A549 (cell line): ENCODE data around the gene TMEM240. TPM values are rescaled to one million over a fixed set of nuclear protein-coding genes. Genes with fewer than 3 reads are reported as not detected.

Source experiments
- ATAC-seq, 2 experiments: fragments of 200-7000 bp in 1 of 2; fragments of >200 bp in 1 of 2; cut with Nextera tagmentation in 1 of 2; cut with Tn5 transposase in 1 of 2; 3 replicates each; pipeline versions ENCODE4 v1.8.0 to v1.9.1; 2018 to 2020; ENCODE audit warnings: mild to moderate bottlenecking in 1 of 2, moderate library complexity in 1 of 2
- CTCF ChIA-PET: fragments of 300-600 bp; sonication (Branson Sonifier 250); formaldehyde crosslinking; extraction: SDS; loops from one replicate; lab custom pipeline; 2021; ENCODE audit warnings: antibody characterized with exemption, inconsistent platforms; lab: Yijun Ruan, JAX
- POLR2A ChIA-PET: fragments of 350-600 bp; formaldehyde crosslinking; extraction: SDS; loops from one replicate; lab custom pipeline; 2021; ENCODE audit warnings: antibody characterized with exemption, inconsistent platforms; lab: Yijun Ruan, JAX
- DNase-seq, 2 experiments: peaks; one replicate each; pipeline versions ENCODE4 v3.0.0 to v3.0.0-alpha.2; 2011 to 2016; ENCODE audit warnings: low read depth in 1 of 2, low spot score in 1 of 2
- FAIRE-seq: peaks from 2 replicates; lab custom pipeline; 2011; peaks lifted over from hg19 to GRCh38; lab: Jason Lieb, UNC
- H3K27ac ChIP-seq, 2 experiments: fragments of >200 bp; sonication (Bioruptor Twin); formaldehyde crosslinking; 3 replicates each; pipeline ENCODE4 v1.5.1; 2016 to 2017
- H3K4me1 ChIP-seq: fragments of >200 bp; sonication (Bioruptor Twin); formaldehyde crosslinking; 3 replicates; pipeline ENCODE4 v1.6.1; 2016
- H3K4me2 ChIP-seq: fragments of >200 bp; sonication (Bioruptor Twin); formaldehyde crosslinking; 3 replicates; pipeline ENCODE4 v1.6.1; 2016
- H3K4me3 ChIP-seq: fragments of >200 bp; sonication (Bioruptor Twin); formaldehyde crosslinking; 3 replicates; pipeline ENCODE4 v1.5.1; 2016
- H3K9me3 ChIP-seq: fragments of >200 bp; sonication (Bioruptor Twin); formaldehyde crosslinking; 3 replicates; pipeline ENCODE4 v1.6.1; 2016
- CBX8 ChIP-seq: fragments of 200-600 bp; sonication (generic); IDR thresholded peaks from 2 replicates; pipeline ENCODE4 v1.6.1; 2016
- CEBPB ChIP-seq, 2 experiments: fragments of >200 bp in 1 of 2; sonication (Bioruptor Twin) in 1 of 2; formaldehyde crosslinking in 1 of 2; IDR thresholded peaks; 2 replicates each; pipeline ENCODE4 v1.6.1; 2012 to 2016
- CHD2 ChIP-seq: fragments of 150-350 bp; IDR thresholded peaks from 2 replicates; pipeline ENCODE4 v1.6.1; 2014; ENCODE audit warnings: low read length; ENCODE audit not compliant: partially characterized antibody
- EHMT2 ChIP-seq: fragments of 200-600 bp; sonication (generic); IDR thresholded peaks from 2 replicates; pipeline ENCODE4 v1.6.1; 2016; ENCODE audit warnings: antibody characterized with exemption, low read depth, mild to moderate bottlenecking, moderate library complexity
- ESRRA ChIP-seq: fragments of 150-350 bp; IDR thresholded peaks from 2 replicates; pipeline ENCODE4 v1.6.1; 2014; ENCODE audit warnings: mild to moderate bottlenecking, low read length, borderline replicate concordance
- FOSB ChIP-seq: fragments of 250-450 bp; sonication (Bioruptor Pico); IDR thresholded peaks from 2 replicates; pipeline ENCODE4 v1.5.0; 2020; ENCODE audit warnings: mild to moderate bottlenecking, moderate library complexity
- FOSL2 ChIP-seq, 2 experiments: fragments of 450-650 bp in 1 of 2; fragments of >200 bp in 1 of 2; sonication (Bioruptor Twin) in 1 of 2; formaldehyde crosslinking; IDR thresholded peaks; 2 replicates each; pipeline versions ENCODE4 v1.5.0 to v1.6.1; 2016 to 2020; ENCODE audit warnings: mild to moderate bottlenecking in 1 of 2, moderate library complexity in 1 of 2
- GATA3 ChIP-seq: IDR thresholded peaks from 2 replicates; pipeline ENCODE4 v1.6.1; 2012; ENCODE audit warnings: borderline replicate concordance
- HOXA7 ChIP-seq: fragments of 250-450 bp; sonication (Bioruptor Pico); IDR thresholded peaks from 2 replicates; pipeline ENCODE4 v1.5.0; 2020; ENCODE audit warnings: mild to moderate bottlenecking, moderate library complexity
- JUNB ChIP-seq: fragments of >200 bp; sonication (Bioruptor Twin); formaldehyde crosslinking; IDR thresholded peaks from 2 replicates; pipeline ENCODE4 v1.6.1; 2016
- KDM1A ChIP-seq: fragments of 200-600 bp; sonication (generic); IDR thresholded peaks from 2 replicates; pipeline ENCODE4 v1.6.1; 2016; ENCODE audit warnings: low read depth, mild to moderate bottlenecking
- KDM5A ChIP-seq: fragments of 200-600 bp; sonication (generic); IDR thresholded peaks from 2 replicates; pipeline ENCODE4 v1.6.1; 2016; ENCODE audit warnings: antibody characterized with exemption, mild to moderate bottlenecking
- MYC ChIP-seq: IDR thresholded peaks from 2 replicates; pipeline ENCODE4 v1.6.1; 2012; ENCODE audit warnings: mild to moderate bottlenecking, inconsistent platforms, low read length, improper control_type of control experiment, borderline replicate concordance
- PHF8 ChIP-seq: fragments of 200-600 bp; sonication (generic); IDR thresholded peaks from 2 replicates; pipeline ENCODE4 v1.6.1; 2016; ENCODE audit warnings: low read depth, mild to moderate bottlenecking, antibody characterized with exemption, moderate library complexity, borderline replicate concordance
- POLR2A ChIP-seq: IDR thresholded peaks from 2 replicates; pipeline ENCODE4 v1.6.1; 2012; ENCODE audit warnings: mild to moderate bottlenecking, low read length
- RCOR1 ChIP-seq: fragments of 150-350 bp; IDR thresholded peaks from 2 replicates; pipeline ENCODE4 v1.6.1; 2014; ENCODE audit warnings: antibody characterized with exemption, low read length, low read depth
- SMC3 ChIP-seq: fragments of >200 bp; sonication (Bioruptor Twin); formaldehyde crosslinking; IDR thresholded peaks from 3 replicates; pipeline ENCODE4 v1.6.1; 2018; ENCODE audit warnings: inconsistent platforms
- SREBF2 ChIP-seq: fragments of 450-650 bp; IDR thresholded peaks from 2 replicates; pipeline ENCODE4 v1.6.1; 2014; ENCODE audit warnings: mild to moderate bottlenecking, moderate library complexity
- TFCP2L1 ChIP-seq: fragments of 250-450 bp; sonication (Bioruptor Pico); IDR thresholded peaks from 2 replicates; pipeline ENCODE4 v1.5.0; 2021; ENCODE audit warnings: mild to moderate bottlenecking
- ZC3H11A ChIP-seq: fragments of 450-650 bp; IDR thresholded peaks from 2 replicates; pipeline ENCODE4 v1.6.1; 2014; ENCODE audit warnings: antibody characterized with exemption, mild to moderate bottlenecking
- WGBS: methylation state at CpG from one replicate; pipeline ENCODE4 v1.1.6; 2017; ENCODE audit errors: missing lambda C conversion rate; 5-methylcytosine and 5-hydroxymethylcytosine counted together
- polyA plus RNA-seq, 4 experiments: library from polyadenylated mRNA; depleted of rRNA in 3 of 4; stranded (reverse); fragments of >200 nt; fragmentation: RNase III in 1 of 4; extraction: RNeasy Plus Mini Kit Qiagen cat#74134 plus additional on column Dnase treatment in 1 of 4; gene quantifications; 2 replicates in 3 of 4; 3 replicates in 1 of 4; pipeline ENCODE4 v1.2.3, GENCODE V29; 2011 to 2017
- TF ChIP-seq, protein P1 (sequence below): IDR thresholded peaks from 2 replicates; pipeline ENCODE4 v1.6.1; 2012
- TF ChIP-seq, protein P2 (sequence below): IDR thresholded peaks from 2 replicates; pipeline ENCODE4 v1.6.1; 2012; ENCODE audit warnings: low read depth, borderline replicate concordance
- TF ChIP-seq, protein P3 (sequence below): fragments of 250-450 bp; sonication (Bioruptor Pico); IDR thresholded peaks from 2 replicates; pipeline ENCODE4 v1.5.0; 2020; ENCODE audit warnings: low read depth, mild to moderate bottlenecking, moderate library complexity
- TF ChIP-seq, protein P4 (sequence below): fragments of >200 bp; sonication (Bioruptor Twin); formaldehyde crosslinking; IDR thresholded peaks from 3 replicates; pipeline ENCODE4 v1.5.1; 2016
- TF ChIP-seq, protein P5 (sequence below): fragments of 200-600 bp; sonication (generic); IDR thresholded peaks from 2 replicates; pipeline ENCODE4 v1.6.1; 2016; ENCODE audit warnings: antibody characterized with exemption, mild to moderate bottlenecking, moderate library complexity

Gene TMEM240
- polyA plus RNA-seq, 2 of the 4 experiments (the other 2 are of a cell fraction) = 0.14 to 1.1 TPM

DNA sequence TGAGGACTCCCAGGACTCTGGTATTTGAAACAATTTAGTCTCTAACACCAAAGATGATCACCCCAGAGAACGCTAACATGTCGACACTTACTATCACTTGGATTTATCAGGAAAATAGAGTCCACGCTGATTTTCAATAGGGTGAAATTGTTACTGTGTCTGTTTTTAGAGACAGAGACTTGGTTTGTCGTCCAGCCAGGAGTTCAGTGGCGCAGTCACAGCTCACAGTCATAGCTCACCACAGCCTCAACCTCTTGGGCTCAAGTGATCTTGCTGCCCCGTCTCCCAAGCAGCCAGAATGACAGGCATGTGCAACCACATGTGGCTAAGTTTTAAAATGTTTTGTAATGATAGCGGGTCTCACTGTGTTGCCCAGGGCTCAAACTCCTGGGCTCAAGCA is 28.9 kb upstream of the TMEM240 start:
- POLR2A ChIA-PET = no interaction called here
- Histone ChIP-seq H3K4me2 (no peak overlapping the region), H3K4me1 (peaks cover 7% of the 10 kb centered on the region; the same call in 1 of the 3 replicates), H3K9me3 (no peaks in the 10 kb centered on the region), H3K4me3 (no peak overlapping the region)
- WGBS = 94% methylated on average over 7 of the region's 7 CpGs
- DNase-seq = no peak
- no peak for TF ChIP-seq JUNB
- no peak for TF ChIP-seq CHD2
- TF ChIP-seq KDM5A = no peak
- TF ChIP-seq SREBF2 = no peak
- TF ChIP-seq, all 56 proteins: peak for 0
- CTCF ChIA-PET = no interaction called here
- FAIRE-seq = no peak
- H3K27ac ChIP-seq = no peak overlapping the region
- no peak for ATAC-seq

DNA sequence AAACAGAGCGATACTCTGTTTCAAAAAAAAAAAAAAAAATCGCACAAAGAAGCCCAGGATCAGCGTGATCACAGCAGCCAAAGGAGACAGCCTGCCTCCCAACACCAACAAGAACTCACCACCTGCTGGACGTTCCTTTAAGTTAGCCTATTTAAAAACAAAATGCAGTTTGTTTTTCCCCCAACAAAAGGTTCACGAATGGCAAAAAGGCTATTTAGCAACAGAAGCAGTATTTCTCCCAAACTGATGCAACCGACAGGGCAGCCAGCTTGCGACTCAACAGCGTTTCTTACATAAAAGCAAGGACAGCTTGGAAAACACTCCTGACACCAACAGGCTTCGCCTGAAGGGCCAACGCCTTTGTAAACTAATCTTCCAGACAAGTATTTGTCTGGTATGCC is 27.5 kb upstream of the TMEM240 start:
- POLR2A ChIA-PET = no interaction called here
- no peak for TF ChIP-seq MYC
- no peak for TF ChIP-seq FOSB (CRISPR knock-in tag)
- TF ChIP-seq RCOR1 = no peak
- no peak for TF ChIP-seq ZC3H11A
- Histone ChIP-seq H3K27ac (no peak overlapping the region), H3K4me1 (peaks cover 3% of the 10 kb centered on the region; the same call in 1 of the 3 replicates), H3K9me3 (no peaks in the 10 kb centered on the region), H3K4me3 (no peak overlapping the region), H3K4me2 (no peak overlapping the region)
- WGBS = 87% methylated on average over 10 of the region's 10 CpGs
- CTCF ChIA-PET = no interaction called here
- FAIRE-seq = no peak
- no peak for ATAC-seq
- DNase-seq = no peak

DNA sequence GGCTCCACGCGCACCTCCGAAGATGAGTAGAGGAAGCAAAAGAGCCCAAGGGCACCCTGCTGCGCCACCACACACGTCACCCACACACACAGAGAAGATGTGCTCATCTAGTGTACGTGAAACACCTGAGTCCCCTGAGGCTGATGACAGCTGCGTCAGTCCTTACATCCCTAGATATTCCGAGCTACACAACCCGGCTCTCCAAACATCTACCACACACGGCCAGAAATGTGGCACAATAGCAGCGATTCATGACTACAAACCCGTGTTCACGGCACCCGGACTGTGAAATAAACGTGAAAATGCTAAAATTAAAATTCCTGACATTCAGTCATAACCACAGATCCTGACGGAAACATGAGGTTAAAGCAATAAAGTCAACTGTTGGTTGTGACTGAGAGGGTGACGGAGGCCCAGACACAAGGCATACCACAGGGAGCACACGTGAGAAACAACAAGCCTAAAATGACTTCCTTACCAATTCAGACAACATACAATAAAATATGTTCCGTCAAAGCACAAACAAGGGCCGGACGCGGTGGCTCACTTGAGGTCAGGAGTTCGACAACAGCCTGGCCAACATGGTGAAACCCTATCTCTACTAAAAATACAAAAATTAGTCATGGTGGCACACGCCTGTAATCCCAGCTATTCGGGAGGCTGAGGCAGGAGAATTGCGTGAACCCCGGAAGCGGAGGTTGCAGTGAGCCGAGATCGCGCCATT is 26.9 kb upstream of the TMEM240 start:
- WGBS = 94% methylated on average over 31 of the region's 31 CpGs
- POLR2A ChIA-PET = no interaction called here
- Histone ChIP-seq H3K27ac (no peak overlapping the region), H3K9me3 (no peaks in the 10 kb centered on the region), H3K4me1 (no peaks in the 10 kb centered on the region), H3K4me3 (no peak overlapping the region)
- DNase-seq = no peak
- TF ChIP-seq, protein P1, sequence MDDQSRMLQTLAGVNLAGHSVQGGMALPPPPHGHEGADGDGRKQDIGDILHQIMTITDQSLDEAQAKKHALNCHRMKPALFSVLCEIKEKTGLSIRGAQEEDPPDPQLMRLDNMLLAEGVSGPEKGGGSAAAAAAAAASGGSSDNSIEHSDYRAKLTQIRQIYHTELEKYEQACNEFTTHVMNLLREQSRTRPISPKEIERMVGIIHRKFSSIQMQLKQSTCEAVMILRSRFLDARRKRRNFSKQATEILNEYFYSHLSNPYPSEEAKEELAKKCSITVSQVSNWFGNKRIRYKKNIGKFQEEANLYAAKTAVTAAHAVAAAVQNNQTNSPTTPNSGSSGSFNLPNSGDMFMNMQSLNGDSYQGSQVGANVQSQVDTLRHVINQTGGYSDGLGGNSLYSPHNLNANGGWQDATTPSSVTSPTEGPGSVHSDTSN = no peak
- TF ChIP-seq, protein P2, sequence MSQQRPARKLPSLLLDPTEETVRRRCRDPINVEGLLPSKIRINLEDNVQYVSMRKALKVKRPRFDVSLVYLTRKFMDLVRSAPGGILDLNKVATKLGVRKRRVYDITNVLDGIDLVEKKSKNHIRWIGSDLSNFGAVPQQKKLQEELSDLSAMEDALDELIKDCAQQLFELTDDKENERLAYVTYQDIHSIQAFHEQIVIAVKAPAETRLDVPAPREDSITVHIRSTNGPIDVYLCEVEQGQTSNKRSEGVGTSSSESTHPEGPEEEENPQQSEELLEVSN = no peak
- TF ChIP-seq ESRRA (no peak), CEBPB (IDR thresholded peaks at IDR 0.05) (no peak), ZC3H11A (no peak), TFCP2L1 (no peak), HOXA7 (no peak), POLR2A (no peak), GATA3 (no peak), PHF8 (no peak), EHMT2 (no peak), KDM1A (no peak), FOSL2 (IDR thresholded peaks at IDR 0.05) (no peak), FOSL2 (CRISPR knock-in tag; IDR thresholded peaks at IDR 0.05) (no peak), CBX8 (no peak), SMC3 (no peak)
- TF ChIP-seq, protein P3, sequence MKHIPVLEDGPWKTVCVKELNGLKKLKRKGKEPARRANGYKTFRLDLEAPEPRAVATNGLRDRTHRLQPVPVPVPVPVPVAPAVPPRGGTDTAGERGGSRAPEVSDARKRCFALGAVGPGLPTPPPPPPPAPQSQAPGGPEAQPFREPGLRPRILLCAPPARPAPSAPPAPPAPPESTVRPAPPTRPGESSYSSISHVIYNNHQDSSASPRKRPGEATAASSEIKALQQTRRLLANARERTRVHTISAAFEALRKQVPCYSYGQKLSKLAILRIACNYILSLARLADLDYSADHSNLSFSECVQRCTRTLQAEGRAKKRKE = no peak
- TF ChIP-seq, protein P4, sequence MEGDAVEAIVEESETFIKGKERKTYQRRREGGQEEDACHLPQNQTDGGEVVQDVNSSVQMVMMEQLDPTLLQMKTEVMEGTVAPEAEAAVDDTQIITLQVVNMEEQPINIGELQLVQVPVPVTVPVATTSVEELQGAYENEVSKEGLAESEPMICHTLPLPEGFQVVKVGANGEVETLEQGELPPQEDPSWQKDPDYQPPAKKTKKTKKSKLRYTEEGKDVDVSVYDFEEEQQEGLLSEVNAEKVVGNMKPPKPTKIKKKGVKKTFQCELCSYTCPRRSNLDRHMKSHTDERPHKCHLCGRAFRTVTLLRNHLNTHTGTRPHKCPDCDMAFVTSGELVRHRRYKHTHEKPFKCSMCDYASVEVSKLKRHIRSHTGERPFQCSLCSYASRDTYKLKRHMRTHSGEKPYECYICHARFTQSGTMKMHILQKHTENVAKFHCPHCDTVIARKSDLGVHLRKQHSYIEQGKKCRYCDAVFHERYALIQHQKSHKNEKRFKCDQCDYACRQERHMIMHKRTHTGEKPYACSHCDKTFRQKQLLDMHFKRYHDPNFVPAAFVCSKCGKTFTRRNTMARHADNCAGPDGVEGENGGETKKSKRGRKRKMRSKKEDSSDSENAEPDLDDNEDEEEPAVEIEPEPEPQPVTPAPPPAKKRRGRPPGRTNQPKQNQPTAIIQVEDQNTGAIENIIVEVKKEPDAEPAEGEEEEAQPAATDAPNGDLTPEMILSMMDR = no peak
- TF ChIP-seq, protein P5, sequence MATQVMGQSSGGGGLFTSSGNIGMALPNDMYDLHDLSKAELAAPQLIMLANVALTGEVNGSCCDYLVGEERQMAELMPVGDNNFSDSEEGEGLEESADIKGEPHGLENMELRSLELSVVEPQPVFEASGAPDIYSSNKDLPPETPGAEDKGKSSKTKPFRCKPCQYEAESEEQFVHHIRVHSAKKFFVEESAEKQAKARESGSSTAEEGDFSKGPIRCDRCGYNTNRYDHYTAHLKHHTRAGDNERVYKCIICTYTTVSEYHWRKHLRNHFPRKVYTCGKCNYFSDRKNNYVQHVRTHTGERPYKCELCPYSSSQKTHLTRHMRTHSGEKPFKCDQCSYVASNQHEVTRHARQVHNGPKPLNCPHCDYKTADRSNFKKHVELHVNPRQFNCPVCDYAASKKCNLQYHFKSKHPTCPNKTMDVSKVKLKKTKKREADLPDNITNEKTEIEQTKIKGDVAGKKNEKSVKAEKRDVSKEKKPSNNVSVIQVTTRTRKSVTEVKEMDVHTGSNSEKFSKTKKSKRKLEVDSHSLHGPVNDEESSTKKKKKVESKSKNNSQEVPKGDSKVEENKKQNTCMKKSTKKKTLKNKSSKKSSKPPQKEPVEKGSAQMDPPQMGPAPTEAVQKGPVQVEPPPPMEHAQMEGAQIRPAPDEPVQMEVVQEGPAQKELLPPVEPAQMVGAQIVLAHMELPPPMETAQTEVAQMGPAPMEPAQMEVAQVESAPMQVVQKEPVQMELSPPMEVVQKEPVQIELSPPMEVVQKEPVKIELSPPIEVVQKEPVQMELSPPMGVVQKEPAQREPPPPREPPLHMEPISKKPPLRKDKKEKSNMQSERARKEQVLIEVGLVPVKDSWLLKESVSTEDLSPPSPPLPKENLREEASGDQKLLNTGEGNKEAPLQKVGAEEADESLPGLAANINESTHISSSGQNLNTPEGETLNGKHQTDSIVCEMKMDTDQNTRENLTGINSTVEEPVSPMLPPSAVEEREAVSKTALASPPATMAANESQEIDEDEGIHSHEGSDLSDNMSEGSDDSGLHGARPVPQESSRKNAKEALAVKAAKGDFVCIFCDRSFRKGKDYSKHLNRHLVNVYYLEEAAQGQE = no peak
- TF ChIP-seq, all 56 proteins: peak for 0
- H3K4me2 ChIP-seq = no peak overlapping the region
- CTCF ChIA-PET = no interaction called here
- FAIRE-seq (no peak), ATAC-seq (no peak)
